H1 (cell line): ENCODE data around the gene ZNF728. TPM values are rescaled to one million over a fixed set of nuclear protein-coding genes. Genes with fewer than 3 reads are reported as not detected.
A peak's percentile ranks its signal among the peaks of the same experiment; 100 is the strongest.

ENCODE experiments used
- CTCF ChIA-PET: fragments of 300-600 bp; sonication (Branson Sonifier 250); formaldehyde crosslinking; loops from one replicate; lab custom pipeline; 2021; ENCODE audit not compliant: partially characterized antibody; lab: Charles Lee
- POLR2A ChIA-PET: fragments of 300-600 bp; sonication (Branson Sonifier 250); formaldehyde crosslinking; loops from one replicate; lab custom pipeline; 2021; ENCODE audit warnings: inconsistent platforms; ENCODE audit not compliant: partially characterized antibody; lab: Charles Lee
- DNase-seq, 2 experiments: peaks; one replicate each; pipeline versions ENCODE4 v3.0.0 to v3.0.0-alpha.2; 2010 to 2022; ENCODE audit warnings: low spot score in 2 of 2, low read depth in 1 of 2, mixed read lengths in 1 of 2
- FAIRE-seq: peaks from 2 replicates; lab custom pipeline; 2011; peaks lifted over from hg19 to GRCh38; lab: Jason Lieb, UNC
- H2AFZ ChIP-seq: 2 replicates; pipeline ENCODE4 v1.8.1; 2012; ENCODE audit warnings: low read length, inconsistent platforms
- H2AK5ac ChIP-seq: 2 replicates; pipeline ENCODE4 v1.6.1; 2013; ENCODE audit warnings: low read depth, low read length
- H2BK120ac ChIP-seq: replicated peaks from 2 replicates; pipeline ENCODE3; 2013; ENCODE audit warnings: low read depth, low read length, inconsistent platforms
- H2BK12ac ChIP-seq: 2 replicates; pipeline ENCODE4 v1.6.1; 2013; ENCODE audit warnings: low read depth, low read length
- H2BK15ac ChIP-seq: 2 replicates; pipeline ENCODE4 v1.6.1; 2013; ENCODE audit warnings: low read length
- H2BK20ac ChIP-seq: 2 replicates; pipeline ENCODE4 v1.6.1; 2013; ENCODE audit warnings: low read length
- H2BK5ac ChIP-seq: 2 replicates; pipeline ENCODE4 v1.6.1; 2013; ENCODE audit warnings: low read depth, low read length
- H3K14ac ChIP-seq: 2 replicates; pipeline ENCODE4 v1.6.1; 2013; ENCODE audit warnings: inconsistent platforms; ENCODE audit not compliant: insufficient read length
- H3K18ac ChIP-seq: 2 replicates; pipeline ENCODE4 v1.6.1; 2013; ENCODE audit warnings: low read length; ENCODE audit errors: extremely low read depth
- H3K23ac ChIP-seq: 2 replicates; pipeline ENCODE4 v1.6.1; 2013; ENCODE audit warnings: inconsistent platforms; ENCODE audit not compliant: insufficient read length
- H3K23me2 ChIP-seq: 2 replicates; pipeline ENCODE4 v1.6.1; 2013; ENCODE audit warnings: low read depth, low read length
- H3K27ac ChIP-seq: 2 replicates; pipeline ENCODE4 v1.6.1; 2011; ENCODE audit warnings: low read depth, low read length, inconsistent platforms
- H3K27me3 ChIP-seq, 4 experiments: replicated peaks in 1 of 4; 1 replicate in 1 of 4; 2 replicates in 3 of 4; pipeline versions ENCODE4 v1.6.1 to v1.8.1; 2011 to 2013; ENCODE audit warnings: low read length in 3 of 4, mild to moderate bottlenecking in 3 of 4, inconsistent platforms in 2 of 4, mixed read lengths in 2 of 4, moderate library complexity in 1 of 4; ENCODE audit not compliant: control insufficient read depth in 3 of 4, insufficient read depth in 3 of 4; ENCODE audit errors: extremely low read depth in 1 of 4
- H3K36me3 ChIP-seq, 4 experiments: 2 replicates each; pipeline versions ENCODE4 v1.6.1 to v1.8.1; 2011 to 2013; ENCODE audit warnings: mild to moderate bottlenecking in 4 of 4, low read length in 3 of 4, moderate library complexity in 2 of 4, control low read depth in 1 of 4, inconsistent platforms in 1 of 4; ENCODE audit not compliant: insufficient read depth in 4 of 4, control insufficient read depth in 2 of 4
- H3K4ac ChIP-seq: replicated peaks from 2 replicates; pipeline ENCODE3; 2013; ENCODE audit warnings: low read length, low read depth, mixed read lengths, inconsistent platforms; ENCODE audit not compliant: insufficient read length
- H3K4me1 ChIP-seq, 4 experiments: replicated peaks in 1 of 4; 1 replicate in 1 of 4; 2 replicates in 3 of 4; pipeline versions ENCODE4 v1.6.1 to v1.8.1; 2011 to 2013; ENCODE audit warnings: low read length in 3 of 4, inconsistent platforms in 2 of 4, mixed read lengths in 1 of 4; ENCODE audit not compliant: insufficient read depth in 4 of 4, control insufficient read depth in 3 of 4
- H3K4me2 ChIP-seq, 2 experiments: 2 replicates each; pipeline versions ENCODE4 v1.6.1 to v1.8.1; 2011 to 2013; ENCODE audit warnings: low read depth in 2 of 2, low read length in 2 of 2, control low read depth in 1 of 2, inconsistent platforms in 1 of 2, mild to moderate bottlenecking in 1 of 2; ENCODE audit not compliant: insufficient read depth in 1 of 2
- H3K4me3 ChIP-seq, 4 experiments: fragments of 200-600, 300-600 bp in 1 of 4; sonication (generic), shearing (Covaris generic), sonication (Bioruptor Twin) in 1 of 4; 2 replicates each; pipeline versions ENCODE4 v1.5.1 to v1.8.1; 2011 to 2016; ENCODE audit warnings: low read length in 4 of 4, low read depth in 3 of 4, control low read depth in 2 of 4, inconsistent platforms in 2 of 4, mild to moderate bottlenecking in 2 of 4, mixed read lengths in 1 of 4, moderate library complexity in 1 of 4; ENCODE audit not compliant: insufficient read depth in 2 of 4; ENCODE audit errors: extremely low read depth in 1 of 4
- H3K56ac ChIP-seq: replicated peaks from 2 replicates; pipeline ENCODE3; 2013; ENCODE audit warnings: low read depth, mild to moderate bottlenecking, mixed read lengths, low read length, inconsistent platforms; ENCODE audit not compliant: insufficient read length
- H3K79me1 ChIP-seq: 2 replicates; pipeline ENCODE4 v1.6.1; 2013; ENCODE audit warnings: low read depth, low read length, control low read depth
- H3K79me2 ChIP-seq, 2 experiments: 2 replicates each; pipeline versions ENCODE4 v1.6.1 to v1.8.1; 2012 to 2013; ENCODE audit warnings: low read length in 2 of 2, mild to moderate bottlenecking in 2 of 2, inconsistent platforms in 1 of 2; ENCODE audit not compliant: insufficient read depth in 2 of 2, control insufficient read depth in 1 of 2
- H3K9ac ChIP-seq, 4 experiments: replicated peaks in 1 of 4; 1 replicate in 1 of 4; 2 replicates in 3 of 4; pipeline versions ENCODE4 v1.6.1 to v1.8.1; 2011 to 2013; ENCODE audit warnings: low read depth in 3 of 4, low read length in 3 of 4, control low read depth in 2 of 4, mild to moderate bottlenecking in 2 of 4, moderate library complexity in 2 of 4, inconsistent platforms in 1 of 4; ENCODE audit errors: extremely low read depth in 1 of 4
- H3K9me3 ChIP-seq, 2 experiments: 2 replicates each; pipeline versions ENCODE4 v1.6.1 to v1.8.1; 2012 to 2013; ENCODE audit warnings: mild to moderate bottlenecking in 2 of 2, moderate library complexity in 2 of 2, control low read depth in 1 of 2, inconsistent platforms in 1 of 2, low read depth in 1 of 2, low read length in 1 of 2, mixed read lengths in 1 of 2; ENCODE audit not compliant: insufficient read depth in 2 of 2
- H4K20me1 ChIP-seq, 2 experiments: replicated peaks in 1 of 2; 2 replicates each; pipeline versions ENCODE3 to v1.8.1; 2011 to 2013; ENCODE audit warnings: inconsistent platforms in 2 of 2, low read length in 2 of 2, mild to moderate bottlenecking in 1 of 2; ENCODE audit not compliant: insufficient read depth in 2 of 2, control insufficient read depth in 1 of 2
- H4K5ac ChIP-seq: 2 replicates; pipeline ENCODE4 v1.6.1; 2013; ENCODE audit warnings: low read length, low read depth, mixed read lengths, inconsistent platforms; ENCODE audit not compliant: insufficient read length
- H4K8ac ChIP-seq: 2 replicates; pipeline ENCODE4 v1.8.0; 2013; ENCODE audit warnings: mild to moderate bottlenecking, moderate library complexity, low read length, inconsistent platforms; ENCODE audit not compliant: insufficient read depth; ENCODE audit errors: extremely low read depth
- H4K91ac ChIP-seq: replicated peaks from 2 replicates; pipeline ENCODE3; 2013; ENCODE audit warnings: low read length, mixed read lengths, inconsistent platforms; ENCODE audit not compliant: insufficient read length
- E2F6 ChIP-seq: IDR thresholded peaks from 2 replicates; pipeline ENCODE4 v1.6.1; 2012; ENCODE audit warnings: inconsistent platforms
- EGR1 ChIP-seq: IDR thresholded peaks from 2 replicates; pipeline ENCODE4 v1.6.1; 2011; ENCODE audit warnings: low read depth, low read length, borderline replicate concordance
- KDM1A ChIP-seq: fragments of 200-600, 300-600 bp; sonication (generic); IDR thresholded peaks from 2 replicates; pipeline ENCODE4 v1.7.1; 2016; ENCODE audit warnings: mild to moderate bottlenecking, low read length, borderline replicate concordance
- NRF1 ChIP-seq: IDR thresholded peaks from 2 replicates; pipeline ENCODE4 v1.6.1; 2011; ENCODE audit warnings: mild to moderate bottlenecking, low read depth, low read length, improper control_type of control experiment
- POLR2AphosphoS5 ChIP-seq: IDR thresholded peaks from 2 replicates; pipeline ENCODE4 v1.6.1; 2011; ENCODE audit warnings: low read depth, low read length
- WGBS, 2 experiments: shearing (Covaris generic) in 1 of 2; methylation state at CpG; one replicate each; pipeline versions ENCODE4 v1.1.6 to v1.1.7; 2013 to 2015; ENCODE audit warnings: low lambda C conversion rate in 2 of 2, mixed read lengths in 2 of 2, inconsistent platforms in 1 of 2, low coverage in 1 of 2, missing lambda C conversion rate in 1 of 2; ENCODE audit not compliant: insufficient replicate concordance in 2 of 2, insufficient coverage in 1 of 2, insufficient read length in 1 of 2; ENCODE audit errors: extremely low coverage in 1 of 2, missing lambda C conversion rate in 1 of 2; 5-methylcytosine and 5-hydroxymethylcytosine counted together
- polyA plus RNA-seq, 7 experiments: library from polyadenylated mRNA; depleted of rRNA in 3 of 7; stranded (reverse) in 5 of 7; unstranded in 2 of 7; fragments of >200 nt in 5 of 7; fragments of 200-250 nt in 2 of 7; gene quantifications; 1 replicate in 5 of 7; 2 replicates in 1 of 7; 4 replicates in 1 of 7; pipeline versions ENCODE4 v1.2.1 to v1.2.3, GENCODE V29; 2011 to 2013; ENCODE audit warnings: missing spikeins in 2 of 7, mixed read lengths in 2 of 7
- total RNA-seq: library from RNA; stranded (reverse); fragmentation: NEBNext Ultra II Directional; extraction: Animal tissue kit (Norgen Biotek cat#: 25700); gene quantifications from 2 replicates; pipeline ENCODE4 v1.2.1, GENCODE V29; 2021

The ZNF728 gene
- total and polyA plus RNA-seq, 2 of the 8 experiments (the other 6 are each of a cell fraction or from before 2014, with no cell fraction given), result not detected

- CTCF ChIA-PET, result interaction anchor here (0.6 kb wide), 2 partner anchors 8 to 400 kb away, joined by 3 read pairs; no protein-coding TSS in a partner anchor
- no peak overlapping the region for H4K91ac ChIP-seq
- H3K18ac ChIP-seq, result no peak overlapping the region
- H3K27ac ChIP-seq, result no peak overlapping the region
- no peak overlapping the region for H3K14ac ChIP-seq
- no peak overlapping the region for H4K8ac ChIP-seq
- no peak overlapping the region for H2BK5ac ChIP-seq
- FAIRE-seq (no peak), DNase-seq (peak in 1 of 2 experiments; percentile 37)
- H4K5ac ChIP-seq, result no peak overlapping the region
- H2AFZ ChIP-seq, result no peak overlapping the region
- TF ChIP-seq NRF1, result no peak
- no peak for TF ChIP-seq E2F6
- no peak for TF ChIP-seq KDM1A
- no peak for TF ChIP-seq POLR2AphosphoS5
- TF ChIP-seq EGR1, result no peak
- TF ChIP-seq, all 59 proteins: peak for 0
- Histone ChIP-seq H3K4me3 (peak overlapping the region in 1 of 4 experiments; percentile 24; a peak in 1 of 8 replicates), H2BK15ac (no peak overlapping the region), H3K4ac (no peak overlapping the region), H2AK5ac (no peak overlapping the region), H2BK20ac (no peak overlapping the region), H3K79me1 (no peaks in the 10 kb centered on the region), H3K23me2 (no peaks in the 10 kb centered on the region), H3K23ac (no peak overlapping the region), H2BK120ac (no peak overlapping the region), H3K4me1 (peaks cover 0 to 3% (median 0%) of the 10 kb centered on the region in 4 experiments; a peak in 1 of 7 replicates), H4K20me1 (no peaks in the 10 kb centered on the region), H3K27me3 (no peaks in the 10 kb centered on the region), H3K9me3 (peaks cover 15 to 21% of the 10 kb centered on the region in 2 experiments; a peak in 3 of 4 replicates), H2BK12ac (no peak overlapping the region), H3K79me2 (no peaks in the 10 kb centered on the region), H3K56ac (no peak overlapping the region), H3K36me3 (no peaks in the 10 kb centered on the region; a peak in 1 of 8 replicates), H3K9ac (no peak overlapping the region), H3K4me2 (no peak overlapping the region)
- 51% methylated on average over 2 of the region's 2 CpGs; no CpG with 5 or more reads in 1 of the 2 experiments for WGBS, 2 experiments
- POLR2A ChIA-PET, result interaction anchor here (1.5 kb wide), 1 partner anchor 41 kb away, joined by 4 read pairs; no protein-coding TSS in a partner anchor
These were observed 30.7 kb upstream of the ZNF728 start for GRCh38 chr19:23033721-23034120.
